OCI-LY1 (cell line): Measurements from ENCODE around the gene COL18A1.

ENCODE experiments used
- EZH2 ChIP-seq: fragments of 200-600 bp; sonication (generic), shearing (Covaris generic); IDR thresholded peaks from 2 replicates; pipeline ENCODE4 v1.8.0; 2017; ENCODE audit warnings: borderline replicate concordance, mixed run types, mild to moderate bottlenecking, antibody characterized with exemption, low read length, moderate library complexity, mixed read lengths
- TF ChIP-seq, protein P1 (sequence below): fragments of 200-600 bp; sonication (generic), shearing (Covaris generic); IDR thresholded peaks from 2 replicates; pipeline ENCODE4 v1.5.1; 2017; ENCODE audit warnings: mild to moderate bottlenecking, antibody characterized with exemption, low read length, moderate library complexity, mixed read lengths

DNA sequence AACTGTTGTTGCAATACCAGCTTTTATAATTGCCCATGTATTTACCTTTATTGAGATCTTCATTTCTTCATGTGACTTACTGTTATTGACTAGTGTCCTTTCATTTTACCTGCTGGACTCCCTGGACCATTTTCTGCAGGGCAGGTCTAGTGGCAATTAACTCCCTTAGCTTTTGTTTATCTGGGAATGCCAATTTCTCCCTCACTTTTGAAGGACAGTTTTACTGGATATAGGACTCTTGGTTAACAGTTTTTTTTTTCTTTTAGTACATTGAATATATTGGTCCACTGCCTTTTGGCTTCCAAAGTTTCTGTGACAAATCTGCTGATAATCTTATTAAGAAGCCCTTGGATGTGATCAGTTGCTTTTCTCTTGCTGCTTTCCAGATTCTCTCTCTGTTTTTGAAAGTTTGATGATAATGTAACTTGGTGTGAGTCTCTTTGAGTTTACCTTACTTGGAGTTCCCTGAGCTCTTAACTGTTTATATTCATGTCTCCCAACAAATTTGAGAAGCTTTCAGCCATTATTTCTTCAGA, 56.9 kb downstream of the COL18A1 start:
- TF ChIP-seq, protein P1, sequence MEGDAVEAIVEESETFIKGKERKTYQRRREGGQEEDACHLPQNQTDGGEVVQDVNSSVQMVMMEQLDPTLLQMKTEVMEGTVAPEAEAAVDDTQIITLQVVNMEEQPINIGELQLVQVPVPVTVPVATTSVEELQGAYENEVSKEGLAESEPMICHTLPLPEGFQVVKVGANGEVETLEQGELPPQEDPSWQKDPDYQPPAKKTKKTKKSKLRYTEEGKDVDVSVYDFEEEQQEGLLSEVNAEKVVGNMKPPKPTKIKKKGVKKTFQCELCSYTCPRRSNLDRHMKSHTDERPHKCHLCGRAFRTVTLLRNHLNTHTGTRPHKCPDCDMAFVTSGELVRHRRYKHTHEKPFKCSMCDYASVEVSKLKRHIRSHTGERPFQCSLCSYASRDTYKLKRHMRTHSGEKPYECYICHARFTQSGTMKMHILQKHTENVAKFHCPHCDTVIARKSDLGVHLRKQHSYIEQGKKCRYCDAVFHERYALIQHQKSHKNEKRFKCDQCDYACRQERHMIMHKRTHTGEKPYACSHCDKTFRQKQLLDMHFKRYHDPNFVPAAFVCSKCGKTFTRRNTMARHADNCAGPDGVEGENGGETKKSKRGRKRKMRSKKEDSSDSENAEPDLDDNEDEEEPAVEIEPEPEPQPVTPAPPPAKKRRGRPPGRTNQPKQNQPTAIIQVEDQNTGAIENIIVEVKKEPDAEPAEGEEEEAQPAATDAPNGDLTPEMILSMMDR = no peak
- no peak for TF ChIP-seq EZH2
